ENCODE measurements around the gene RAB7B. TPM values are rescaled to one million over a fixed set of nuclear protein-coding genes. Genes with fewer than 3 reads are reported as not detected.

Gene RAB7B
- total and polyA plus RNA-seq, 9 of the 15 experiments (the other 6 are each of a cell fraction or from before 2014, with no cell fraction given), result 0.03 to 0.29 (median 0.07) TPM; not detected in 4

GRCh38 chr1:205971082-205971481 lies 32.1 kb downstream of the RAB7B start:
- WGBS (ENCODE audit: insufficient coverage, low coverage, missing lambda C conversion rate), result 0% methylated on average over 4 of the region's 4 CpGs
- Histone ChIP-seq H3K27ac (ENCODE audit: extremely low read depth, low read depth, low read length) (no peak overlapping the region), H3K4me3 (no peak overlapping the region), H3K4me2 (ENCODE audit: insufficient read depth, low read length) (no peak overlapping the region), H3K4me1 (replicated peaks in 1 of 2; ENCODE audit: control insufficient read depth in 2 of 2, insufficient read depth in 2 of 2, low read length in 2 of 2) (peaks cover 0 to 4% of the 10 kb centered on the region in 2 experiments; a peak in 1 of 5 replicates), H2AFZ (ENCODE audit: low read depth, low read length) (no peak overlapping the region), H3K36me3 (ENCODE audit: control insufficient read depth, insufficient read depth, low read length) (no peaks in the 10 kb centered on the region), H3K9me3 (replicated peaks; ENCODE audit: control insufficient read depth, insufficient read depth, low read depth, low read length) (no peaks in the 10 kb centered on the region; the same call in 1 of the 2 replicates), H3K79me2 (ENCODE audit: control insufficient read depth, insufficient read depth, low read length) (no peaks in the 10 kb centered on the region), H4K20me1 (replicated peaks; ENCODE audit: control insufficient read depth, insufficient read depth, low read length) (no peaks in the 10 kb centered on the region), H3K27me3 (ENCODE audit: control insufficient read depth in 2 of 2, insufficient read depth in 2 of 2, low read length in 2 of 2) (peaks cover 13 to 35% of the 10 kb centered on the region in 2 experiments; a peak in 4 of 5 replicates), H3K9me1 (ENCODE audit: control insufficient read depth, insufficient read depth, low read length) (no peaks in the 10 kb centered on the region), H3K9ac (ENCODE audit: insufficient read depth in 1 of 2, low read depth in 2 of 2, low read length in 2 of 2) (no peak overlapping the region)
- CTCF ChIA-PET (ENCODE audit: low intra/inter-chr PET ratio), result no interaction called here
- ATAC-seq, result no peak
- DNase-seq (ENCODE audit: extremely low read depth in 1 of 4, low spot score in 3 of 4), result no peak
- intact Hi-C loops (cut with micrococcal nuclease), result no loop called here
- POLR2A ChIA-PET, result interaction anchor here (0.6 to 1.7 kb wide), 3 partner anchors 9 to 1841 kb away, joined by 3 to 5 read pairs (median 4); no protein-coding TSS in a partner anchor
- BruUV-seq (replicated peaks), result no TSS peak
- TF ChIP-seq SMARCB1 (IDR thresholded peaks at IDR 0.05; ENCODE audit: insufficient read length, low read depth), result no peak
- TF ChIP-seq ZNF146 (CRISPR knock-in tag; IDR thresholded peaks at IDR 0.05; ENCODE audit: unreplicated experiment), result no peak
- no peak for TF ChIP-seq JUNB (CRISPR knock-in tag; conservative IDR thresholded peaks at IDR 0.05)
- TF ChIP-seq ZNF75A (CRISPR knock-in tag; IDR thresholded peaks at IDR 0.05), result no peak
- TF ChIP-seq PCBP2 (IDR thresholded peaks at IDR 0.05; ENCODE audit: low read depth, low read length, poor library complexity, severe bottlenecking), result no peak
- in situ Hi-C loops (cut with MboI), result no loop called here
- no peak for FAIRE-seq

- POLR2A ChIA-PET, result interaction anchor here (1.3 kb wide), 1 partner anchor 9 kb away, joined by 3 read pairs; no protein-coding TSS in a partner anchor
- no TSS peak for BruUV-seq (replicated peaks)
- in situ Hi-C loops (cut with MboI), result no loop called here
These were observed 32.7 kb downstream of the RAB7B start for GRCh38 chr1:205970486-205970885.

More at GRCh38 chr1:205970486-205970885, 32.7 kb downstream of the RAB7B start:
- Histone ChIP-seq H3K4me3 (no peak overlapping the region), H3K4me1 (replicated peaks in 1 of 2; ENCODE audit: control insufficient read depth in 2 of 2, insufficient read depth in 2 of 2, low read length in 2 of 2) (peaks cover 0 to 3% of the 10 kb centered on the region in 2 experiments; a peak in 1 of 5 replicates), H3K4me2 (ENCODE audit: insufficient read depth, low read length) (no peak overlapping the region), H4K20me1 (replicated peaks; ENCODE audit: control insufficient read depth, insufficient read depth, low read length) (no peaks in the 10 kb centered on the region), H3K9me3 (replicated peaks; ENCODE audit: control insufficient read depth, insufficient read depth, low read depth, low read length) (no peaks in the 10 kb centered on the region; the same call in 1 of the 2 replicates), H3K27me3 (ENCODE audit: control insufficient read depth in 2 of 2, insufficient read depth in 2 of 2, low read length in 2 of 2) (peaks cover 13 to 40% of the 10 kb centered on the region in 2 experiments; a peak in 4 of 5 replicates), H3K27ac (ENCODE audit: extremely low read depth, low read depth, low read length) (no peak overlapping the region), H3K36me3 (ENCODE audit: control insufficient read depth, insufficient read depth, low read length) (no peaks in the 10 kb centered on the region), H3K9me1 (ENCODE audit: control insufficient read depth, insufficient read depth, low read length) (no peaks in the 10 kb centered on the region), H3K79me2 (ENCODE audit: control insufficient read depth, insufficient read depth, low read length) (no peaks in the 10 kb centered on the region), H2AFZ (ENCODE audit: low read depth, low read length) (no peak overlapping the region), H3K9ac (ENCODE audit: insufficient read depth in 1 of 2, low read depth in 2 of 2, low read length in 2 of 2) (no peak overlapping the region)
- ATAC-seq, result no peak
- WGBS (ENCODE audit: insufficient coverage, low coverage, missing lambda C conversion rate), result 0% methylated on average over 1 of the region's 1 CpG
- no peak for DNase-seq (ENCODE audit: extremely low read depth in 1 of 4, low spot score in 3 of 4)
- intact Hi-C loops (cut with micrococcal nuclease), result no loop called here
- FAIRE-seq, result no peak
- CTCF ChIA-PET (ENCODE audit: low intra/inter-chr PET ratio), result no interaction called here
- TF ChIP-seq ZNF75A (CRISPR knock-in tag; IDR thresholded peaks at IDR 0.05) (no peak), POLR3A (IDR thresholded peaks at IDR 0.05; ENCODE audit: borderline replicate concordance, extremely low read depth, insufficient read depth, insufficient read length) (no peak), HDAC2 (IDR thresholded peaks at IDR 0.05) (no peak), SLC30A9 (CRISPR knock-in tag; IDR thresholded peaks at IDR 0.05) (no peak), DPF2 (IDR thresholded peaks at IDR 0.05) (no peak), MXI1 (IDR thresholded peaks at IDR 0.05; ENCODE audit: low read depth, low read length) (no peak), MTF1 (CRISPR knock-in tag; IDR thresholded peaks at IDR 0.05; ENCODE audit: borderline replicate concordance) (no peak)
- TF ChIP-seq, protein P1, sequence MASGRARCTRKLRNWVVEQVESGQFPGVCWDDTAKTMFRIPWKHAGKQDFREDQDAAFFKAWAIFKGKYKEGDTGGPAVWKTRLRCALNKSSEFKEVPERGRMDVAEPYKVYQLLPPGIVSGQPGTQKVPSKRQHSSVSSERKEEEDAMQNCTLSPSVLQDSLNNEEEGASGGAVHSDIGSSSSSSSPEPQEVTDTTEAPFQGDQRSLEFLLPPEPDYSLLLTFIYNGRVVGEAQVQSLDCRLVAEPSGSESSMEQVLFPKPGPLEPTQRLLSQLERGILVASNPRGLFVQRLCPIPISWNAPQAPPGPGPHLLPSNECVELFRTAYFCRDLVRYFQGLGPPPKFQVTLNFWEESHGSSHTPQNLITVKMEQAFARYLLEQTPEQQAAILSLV (tag; IDR thresholded peaks at IDR 0.05), result no peak
